Pancreas (tissue), 10 donors: ENCODE data around the gene CYTIP. TPM values are rescaled to one million over a fixed set of nuclear protein-coding genes. Genes with fewer than 3 reads are reported as not detected.

ENCODE experiments used
- ATAC-seq, 4 donors: fragments of 200-7000 bp; cut with Tn5 transposase; one replicate each; pipeline versions ENCODE4 v1.8.0 to v1.9.1; 2020; ENCODE audit warnings: mild to moderate bottlenecking in 4 of 4, moderate library complexity in 4 of 4
- DNase-seq, 6 donors: peaks; one replicate each; pipeline ENCODE4 v3.0.0-alpha.2; 2020
- FAIRE-seq: peaks from 2 replicates; lab custom pipeline; 2012; peaks lifted over from hg19 to GRCh38; lab: Jason Lieb, UNC
- H3K27ac ChIP-seq, 4 donors: fragments of 200-600 bp; sonication (generic); 1 replicate in 3 of 4; 2 replicates in 1 of 4; pipeline versions ENCODE4 v1.5.0 to v1.8.0; 2020
- H3K27me3 ChIP-seq, 4 donors: fragments of 200-600 bp; one replicate each; pipeline ENCODE4 v1.8.0; 2021
- H3K36me3 ChIP-seq, 3 donors: fragments of 200-600 bp; sonication (generic) in 1 of 3; one replicate each; pipeline versions ENCODE4 v1.5.0 to v1.8.0; 2020 to 2021
- H3K4me1 ChIP-seq, 3 donors: fragments of 200-600 bp; one replicate each; pipeline ENCODE4 v1.8.0; 2021
- H3K4me3 ChIP-seq, 4 donors: fragments of 200-600 bp; sonication (generic) in 2 of 4; one replicate each; pipeline versions ENCODE4 v1.5.0 to v1.8.0; 2020 to 2021
- H3K9me3 ChIP-seq, 4 donors: fragments of 200-600 bp; one replicate each; pipeline ENCODE4 v1.8.0; 2021
- WGBS, 2 donors: extraction: QIAGEN DNeasy Blood & Tissue Kit; methylation state at CpG; one replicate each; pipeline ENCODE4 v1.1.7; 2013; 5-methylcytosine and 5-hydroxymethylcytosine counted together
- intact Hi-C, 3 donors: fragments of 100-400 bp; cut with DNase I; formaldehyde crosslinking; loops; one replicate each; pipeline versions ENCODE4 v1.11.1 to v1.14.2; 2022
- polyA plus RNA-seq, 2 donors: library from polyadenylated mRNA; stranded (reverse); fragments of 200-250 nt; gene quantifications; one replicate each; pipeline ENCODE4 v1.2.3, GENCODE V29; 2013
- total RNA-seq, 6 donors: library from RNA; stranded (reverse); fragmentation: NEBNext Ultra II Directional in 4 of 6; extraction: Animal tissue kit (Norgen Biotek cat#: 25700) in 4 of 6; gene quantifications; one replicate each; pipeline versions ENCODE4 v1.2.1 to v1.2.4, GENCODE V29; 2021 to 2023
- TF ChIP-seq, protein P1 (sequence below), 4 donors: fragments of 200-600 bp; sonication (generic) in 3 of 4; IDR thresholded peaks; one replicate each; pipeline versions ENCODE4 v1.5.0 to v1.8.0; 2021; ENCODE audit warnings: antibody characterized with exemption in 4 of 4
- donor health status: healthy with polysubstance abuse.
- donor health status: DM: no; HTN: no; CAD: no; lungs with moderate emphysema.
- donor health status: DM: no; HTN: no; CAD: no.
- donor health status: control.
- donor health status: control.
- donor health status: Bipolar disorder and iron deficiency.
- donor health status: DM: yes; HTN: yes; CAD: no.
- donor health status: DM: no; HTN: no; CAD: no.
- donor health status: DM: no; HTN: no; CAD: no.
- donor health status: DM: yes; HTN: yes; CAD: no.

The CYTIP gene
- total and polyA plus RNA-seq, 8 donors = 0.47 to 6.4 (median 2.7) TPM

DNA sequence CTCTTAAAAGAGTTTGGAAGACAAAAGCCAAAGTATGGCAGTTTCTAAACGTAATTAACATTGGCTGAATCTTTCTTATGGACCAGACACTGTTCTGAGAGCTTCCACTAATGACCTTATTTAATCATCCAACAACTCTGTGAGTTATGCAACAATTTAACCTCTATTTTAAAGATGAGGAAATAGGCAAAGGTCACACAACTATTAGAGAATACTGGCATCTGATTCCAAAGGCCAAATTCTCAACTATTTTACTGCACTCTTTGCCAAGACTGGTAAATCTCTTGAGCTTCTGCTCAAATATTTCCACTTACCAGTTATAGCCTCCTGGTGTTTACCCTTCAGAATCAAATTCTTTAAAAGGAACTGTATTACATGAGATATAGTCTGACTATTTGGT lies 76.2 kb downstream of the CYTIP start:
- FAIRE-seq = no peak
- no peaks in the 10 kb centered on the region for H3K4me1 ChIP-seq
- H3K9me3 ChIP-seq = no peaks in the 10 kb centered on the region
- no peaks in the 10 kb centered on the region for H3K36me3 ChIP-seq
- WGBS, 2 donors = 36 to 50% methylated on average over 1 of the region's 1 CpG
- TF ChIP-seq, protein P1, sequence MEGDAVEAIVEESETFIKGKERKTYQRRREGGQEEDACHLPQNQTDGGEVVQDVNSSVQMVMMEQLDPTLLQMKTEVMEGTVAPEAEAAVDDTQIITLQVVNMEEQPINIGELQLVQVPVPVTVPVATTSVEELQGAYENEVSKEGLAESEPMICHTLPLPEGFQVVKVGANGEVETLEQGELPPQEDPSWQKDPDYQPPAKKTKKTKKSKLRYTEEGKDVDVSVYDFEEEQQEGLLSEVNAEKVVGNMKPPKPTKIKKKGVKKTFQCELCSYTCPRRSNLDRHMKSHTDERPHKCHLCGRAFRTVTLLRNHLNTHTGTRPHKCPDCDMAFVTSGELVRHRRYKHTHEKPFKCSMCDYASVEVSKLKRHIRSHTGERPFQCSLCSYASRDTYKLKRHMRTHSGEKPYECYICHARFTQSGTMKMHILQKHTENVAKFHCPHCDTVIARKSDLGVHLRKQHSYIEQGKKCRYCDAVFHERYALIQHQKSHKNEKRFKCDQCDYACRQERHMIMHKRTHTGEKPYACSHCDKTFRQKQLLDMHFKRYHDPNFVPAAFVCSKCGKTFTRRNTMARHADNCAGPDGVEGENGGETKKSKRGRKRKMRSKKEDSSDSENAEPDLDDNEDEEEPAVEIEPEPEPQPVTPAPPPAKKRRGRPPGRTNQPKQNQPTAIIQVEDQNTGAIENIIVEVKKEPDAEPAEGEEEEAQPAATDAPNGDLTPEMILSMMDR (IDR thresholded peaks at IDR 0.05) = no peak
- intact Hi-C loops = no loop called here
- no peak overlapping the region for H3K27ac ChIP-seq
- H3K4me3 ChIP-seq = no peak overlapping the region
- H3K27me3 ChIP-seq = no peaks in the 10 kb centered on the region
- DNase-seq = no peak
- ATAC-seq = no peak

Other genes starting within 250 kb of the CYTIP start
- gene GALNT5, start 186.4 kb downstream of the CYTIP start, total RNA-seq = under 1 TPM; 0.08 to 0.60 (median 0.16) TPM
- not detected for gene GALNT5, start 186.4 kb downstream of the CYTIP start, polyA plus RNA-seq
- gene ERMN, start 118.3 kb downstream of the CYTIP start, total RNA-seq = under 1 TPM in 3 of 6 donors, not detected in 3; 0.06 to 0.16 (median 0.14) TPM
- under 1 TPM; 0.15 to 0.54 TPM for gene ERMN, start 118.3 kb downstream of the CYTIP start, polyA plus RNA-seq
- gene ACVR1C, start 184.8 kb upstream of the CYTIP start, total RNA-seq = 1 to 10 TPM in 5 of 6 donors, under 1 TPM in 1; 0.76 to 2.7 (median 1.5) TPM
- 1 to 10 TPM in 1 of 2 donors, under 1 TPM in 1; 0.46 to 1.7 TPM for gene ACVR1C, start 184.8 kb upstream of the CYTIP start, polyA plus RNA-seq